Kidney (tissue), 22 donors: Measurements from ENCODE around the gene DOK7. TPM values are rescaled to one million over a fixed set of nuclear protein-coding genes. Genes with fewer than 3 reads are reported as not detected.
A peak's percentile ranks its signal among the peaks of the same experiment; 100 is the strongest.

Experiments
- DNase-seq, 5 donors: peaks; one replicate each; pipeline ENCODE4 v3.0.0-alpha.2; 2013 to 2020
- FAIRE-seq: peaks from 2 replicates; lab custom pipeline; 2012; peaks lifted over from hg19 to GRCh38; lab: Jason Lieb, UNC
- H3K27ac ChIP-seq, 2 donors: one replicate each; pipeline ENCODE4 v1.7.0; 2013; ENCODE audit warnings: low read depth in 2 of 2, low read length in 2 of 2, inconsistent platforms in 1 of 2
- H3K27me3 ChIP-seq: one replicate; pipeline ENCODE4 v1.7.1; 2013; ENCODE audit warnings: low read length, inconsistent platforms; ENCODE audit not compliant: control insufficient read depth, insufficient read depth
- H3K36me3 ChIP-seq, 3 donors: one replicate each; pipeline versions ENCODE4 v1.7.0 to v1.7.1; 2013; ENCODE audit warnings: low read length in 3 of 3, control low read depth in 1 of 3, inconsistent platforms in 1 of 3; ENCODE audit not compliant: insufficient read depth in 3 of 3, control insufficient read depth in 2 of 3
- H3K4me1 ChIP-seq, 3 donors: one replicate each; pipeline versions ENCODE4 v1.7.0 to v1.7.1; 2013; ENCODE audit warnings: low read length in 3 of 3, inconsistent platforms in 1 of 3, low read depth in 1 of 3; ENCODE audit not compliant: control insufficient read depth in 2 of 3, insufficient read depth in 2 of 3
- H3K4me3 ChIP-seq, 3 donors: one replicate each; pipeline versions ENCODE4 v1.7.0 to v1.8.1; 2013; ENCODE audit warnings: low read length in 3 of 3, control low read depth in 1 of 3, inconsistent platforms in 1 of 3
- H3K9ac ChIP-seq, 3 donors: one replicate each; pipeline versions ENCODE4 v1.7.0 to v1.7.1; 2013; ENCODE audit warnings: low read length in 3 of 3, control low read depth in 1 of 3, inconsistent platforms in 1 of 3
- H3K9me3 ChIP-seq, 3 donors: one replicate each; pipeline versions ENCODE4 v1.7.0 to v1.7.1; 2013; ENCODE audit warnings: low read length in 3 of 3, control low read depth in 1 of 3, inconsistent platforms in 1 of 3; ENCODE audit not compliant: control insufficient read depth in 2 of 3, insufficient read depth in 1 of 3
- intact Hi-C: fragments of 100-400 bp; cut with DNase I; formaldehyde crosslinking; loops from one replicate; pipeline ENCODE4 v1.11.1; 2022
- long read RNA-seq, 10 donors: library from polyadenylated mRNA in 1 of 10; unstranded in 1 of 10; transcript quantifications; one replicate each; pipeline ENCODE4 v2.0.0 and lab custom pipeline, GENCODE V29; 2021 to 2026
- polyA plus RNA-seq: library from polyadenylated mRNA; stranded (reverse); fragments of 350-450 nt; fragmentation: Illumina TruSeq; extraction: RNeasy Lipid Tissue Mini Kit (QIAGEN cat#74804); gene quantifications from one replicate; pipeline ENCODE4 v1.2.3, GENCODE V29; 2014; ENCODE audit warnings: low read depth, low replicate concordance; ENCODE audit not compliant: insufficient read depth
- total RNA-seq: library from RNA; stranded (reverse); fragmentation: NEBNext Ultra II Directional; extraction: Animal tissue kit (Norgen Biotek cat#: 25700); gene quantifications from one replicate; pipeline ENCODE4 v1.2.1, GENCODE V29; 2021
- TF ChIP-seq, protein P1 (sequence below): IDR thresholded peaks from 3 replicates; pipeline ENCODE4 v1.5.1; 2012; ENCODE audit warnings: mild to moderate bottlenecking, moderate library complexity, borderline replicate concordance; ENCODE audit not compliant: insufficient read depth; ENCODE audit errors: extremely low read depth
- donor health status: control.
- donor health status: control.
- donor health status: control.
- donor health status: control.
- donor health status: control.
- donor health status: DM: yes; HTN: yes; CAD: no.
- donor health status: Normal renal cell carcinoma (clear cell type).

The DOK7 gene
- total RNA-seq (7.0 TPM), polyA plus RNA-seq (1.2 TPM)
- long read RNA-seq, donor 1, partial matches to known transcripts, result 0 of 1 reads
- long read RNA-seq, donor 1, other reads (novel, unspliced or antisense), result 0 of 1 reads
- long read RNA-seq, donor 2, result 0 reads
- long read RNA-seq, donor 3, result 0 reads
- long read RNA-seq, donor 4, result 0 reads
- long read RNA-seq, donor 5, result 0 reads
- long read RNA-seq, donor 6, result 0 reads
- long read RNA-seq, donor 7, partial matches to known transcripts, result 0 of 12 reads
- long read RNA-seq, donor 7, other reads (novel, unspliced or antisense), result 10 of 12 reads
- long read RNA-seq, donor 8, result 0 reads
- long read RNA-seq, donor 9, partial matches to known transcripts, result 0 of 1 reads
- long read RNA-seq, donor 9, other reads (novel, unspliced or antisense), result 0 of 1 reads
- long read RNA-seq, donor 10, result 0 reads

- no peaks in the 10 kb centered on the region for H3K36me3 ChIP-seq
- intact Hi-C loops, result no loop called here
- no peaks in the 10 kb centered on the region for H3K9me3 ChIP-seq
- DNase-seq (peak in 3 of 5 donors; percentile 61 to 81 (median 69)), FAIRE-seq (no peak)
- TF ChIP-seq, protein P1, sequence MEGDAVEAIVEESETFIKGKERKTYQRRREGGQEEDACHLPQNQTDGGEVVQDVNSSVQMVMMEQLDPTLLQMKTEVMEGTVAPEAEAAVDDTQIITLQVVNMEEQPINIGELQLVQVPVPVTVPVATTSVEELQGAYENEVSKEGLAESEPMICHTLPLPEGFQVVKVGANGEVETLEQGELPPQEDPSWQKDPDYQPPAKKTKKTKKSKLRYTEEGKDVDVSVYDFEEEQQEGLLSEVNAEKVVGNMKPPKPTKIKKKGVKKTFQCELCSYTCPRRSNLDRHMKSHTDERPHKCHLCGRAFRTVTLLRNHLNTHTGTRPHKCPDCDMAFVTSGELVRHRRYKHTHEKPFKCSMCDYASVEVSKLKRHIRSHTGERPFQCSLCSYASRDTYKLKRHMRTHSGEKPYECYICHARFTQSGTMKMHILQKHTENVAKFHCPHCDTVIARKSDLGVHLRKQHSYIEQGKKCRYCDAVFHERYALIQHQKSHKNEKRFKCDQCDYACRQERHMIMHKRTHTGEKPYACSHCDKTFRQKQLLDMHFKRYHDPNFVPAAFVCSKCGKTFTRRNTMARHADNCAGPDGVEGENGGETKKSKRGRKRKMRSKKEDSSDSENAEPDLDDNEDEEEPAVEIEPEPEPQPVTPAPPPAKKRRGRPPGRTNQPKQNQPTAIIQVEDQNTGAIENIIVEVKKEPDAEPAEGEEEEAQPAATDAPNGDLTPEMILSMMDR, result no peak
- H3K9ac ChIP-seq, result no peak within 1 kb of the TSS
- H3K27me3 ChIP-seq, result no peaks in the 10 kb centered on the region
- H3K27ac ChIP-seq, result peak within 1 kb of the TSS in 1 of 2 donors; percentile 22
- H3K4me1 ChIP-seq, result peaks cover 0 to 4% (median 0%) of the 10 kb centered on the region in 3 donors
- H3K4me3 ChIP-seq, result no peak within 1 kb of the TSS
Observed at GRCh38 chr4:3462790-3463415, at the start of gene DOK7. Gene DOK7, plus strand, starts transcription at chr4:3463306. Its CDS starts 70 bp downstream, at chr4:3463376.

- TF ChIP-seq, protein P1, result no peak
- Histone ChIP-seq H3K27ac (no peak overlapping the region), H3K36me3 (peaks cover 0 to 20% (median 10%) of the 10 kb centered on the region in 3 donors), H3K27me3 (no peaks in the 10 kb centered on the region), H3K9me3 (no peaks in the 10 kb centered on the region), H3K9ac (no peak overlapping the region), H3K4me1 (no peaks in the 10 kb centered on the region), H3K4me3 (no peak overlapping the region)
- no peak for FAIRE-seq
- peak; percentile 67 to 76 (median 73) for DNase-seq
- intact Hi-C loops, result no loop called here
Observed at GRCh38 chr4:3413675-3414420, 49.3 kb upstream of the DOK7 start.

- no peak overlapping the region for H3K27ac ChIP-seq
- H3K9ac ChIP-seq, result no peak overlapping the region
- TF ChIP-seq, protein P1, result no peak
- intact Hi-C loops, result no loop called here
- FAIRE-seq, result no peak
- DNase-seq, result peak; percentile 38 to 75 (median 63)
- no peaks in the 10 kb centered on the region for H3K9me3 ChIP-seq
- peaks cover 0 to 20% (median 10%) of the 10 kb centered on the region in 3 donors for H3K36me3 ChIP-seq
- no peaks in the 10 kb centered on the region for H3K4me1 ChIP-seq
- H3K4me3 ChIP-seq, result no peak overlapping the region
- no peaks in the 10 kb centered on the region for H3K27me3 ChIP-seq
Observed at GRCh38 chr4:3414421-3415279, 48.5 kb upstream of the DOK7 start.
